K562 (cell line): ENCODE results near the gene ZBTB44. TPM values are rescaled to one million over a fixed set of nuclear protein-coding genes. Genes with fewer than 3 reads are reported as not detected.

Experiments
- ATAC-seq: fragments of 200-7000 bp; cut with Tn5 transposase; 3 replicates; pipeline ENCODE4 v1.9.1; 2020; ENCODE audit warnings: moderate library complexity
- BruUV-seq: library from RNA; stranded (reverse); fragments of 400-500 nt; replicated peaks from 2 replicates; lab custom pipeline; 2021; lab: Mats Ljungman, UMichigan
- CTCF ChIA-PET: fragments of 300-600 bp; formaldehyde crosslinking; extraction: SDS; loops from one replicate; lab custom pipeline; 2021; ENCODE audit warnings: low intra/inter-chr PET ratio; lab: Yijun Ruan, JAX
- POLR2A ChIA-PET: fragments of 300-600, 350-650 bp; sonication (Branson Sonifier 250); formaldehyde crosslinking; extraction: SDS; loops from one replicate; lab custom pipeline; 2021; ENCODE audit warnings: antibody characterized with exemption, inconsistent platforms; lab: Yijun Ruan, JAX
- DNase-seq, 4 experiments: peaks; one replicate each; pipeline versions ENCODE4 v3.0.0 to v3.0.0-alpha.2; 2011 to 2018; ENCODE audit warnings: low spot score in 3 of 4, mixed read lengths in 3 of 4; ENCODE audit errors: extremely low read depth in 1 of 4
- FAIRE-seq: peaks from 2 replicates; lab custom pipeline; 2011; peaks lifted over from hg19 to GRCh38; lab: Jason Lieb, UNC
- H2AFZ ChIP-seq: 2 replicates; pipeline ENCODE4 v1.6.0; 2011; ENCODE audit warnings: low read depth, low read length, control low read depth, inconsistent platforms
- H3K27ac ChIP-seq: fragments of 200-600 bp; 3 replicates; pipeline ENCODE4 v1.8.0; 2011; ENCODE audit warnings: low read depth, mild to moderate bottlenecking, control low read depth, inconsistent platforms, low read length, moderate library complexity, mixed read lengths; ENCODE audit errors: extremely low read depth
- H3K27me3 ChIP-seq, 2 experiments: fragments of 300-600 bp in 1 of 2; 2 replicates in 1 of 2; 3 replicates in 1 of 2; pipeline versions ENCODE4 v1.6.0 to v1.8.0; 2011; ENCODE audit warnings: inconsistent platforms in 2 of 2, low read length in 2 of 2, mild to moderate bottlenecking in 1 of 2, mixed read lengths in 1 of 2, moderate library complexity in 1 of 2; ENCODE audit not compliant: control insufficient read depth in 2 of 2, insufficient read depth in 2 of 2
- H3K36me3 ChIP-seq: fragments of 300-600 bp; 3 replicates; pipeline ENCODE4 v1.8.0; 2011; ENCODE audit warnings: mild to moderate bottlenecking, low read length, inconsistent platforms; ENCODE audit not compliant: control insufficient read depth, insufficient read depth
- H3K4me1 ChIP-seq, 2 experiments: fragments of 200-600 bp in 1 of 2; replicated peaks in 1 of 2; 2 replicates in 1 of 2; 3 replicates in 1 of 2; pipeline versions ENCODE4 v1.5.1 to v1.8.0; 2011; ENCODE audit warnings: inconsistent platforms in 2 of 2, low read length in 2 of 2, mild to moderate bottlenecking in 1 of 2, mixed read lengths in 1 of 2, moderate library complexity in 1 of 2; ENCODE audit not compliant: control insufficient read depth in 2 of 2, insufficient read depth in 2 of 2
- H3K4me2 ChIP-seq: 2 replicates; pipeline ENCODE4 v1.6.1; 2011; ENCODE audit warnings: low read length, control low read depth, inconsistent platforms, mixed read lengths; ENCODE audit not compliant: insufficient read depth
- H3K4me3 ChIP-seq: fragments of 200-600 bp; sonication (generic), shearing (Covaris generic); 2 replicates; pipeline ENCODE4 v1.5.1; 2016; ENCODE audit warnings: control low read depth, inconsistent platforms
- H3K79me2 ChIP-seq: fragments of 200-600 bp; 3 replicates; pipeline ENCODE4 v1.8.0; 2011; ENCODE audit warnings: low read length, inconsistent platforms; ENCODE audit not compliant: control insufficient read depth, insufficient read depth
- H3K9ac ChIP-seq, 2 experiments: 2 replicates each; pipeline versions ENCODE4 v1.6.0 to v1.6.1; 2011; ENCODE audit warnings: low read depth in 2 of 2, low read length in 2 of 2, control low read depth in 1 of 2, inconsistent platforms in 1 of 2, mild to moderate bottlenecking in 1 of 2, mixed read lengths in 1 of 2; ENCODE audit not compliant: insufficient read depth in 1 of 2
- H3K9me1 ChIP-seq: one replicate; pipeline ENCODE4 v1.6.0; 2011; ENCODE audit warnings: inconsistent platforms, mild to moderate bottlenecking, low read length, moderate library complexity; ENCODE audit not compliant: control insufficient read depth, insufficient read depth
- H3K9me3 ChIP-seq: replicated peaks from 2 replicates; pipeline ENCODE4 v1.5.1; 2011; ENCODE audit warnings: low read depth, low read length, inconsistent platforms; ENCODE audit not compliant: control insufficient read depth, insufficient read depth
- H4K20me1 ChIP-seq: replicated peaks from 2 replicates; pipeline ENCODE4 v1.6.1; 2011; ENCODE audit warnings: low read length, inconsistent platforms, mixed read lengths; ENCODE audit not compliant: control insufficient read depth, insufficient read depth
- BACH1 ChIP-seq: fragments of 200-800 bp; sonication (Bioruptor generic); IDR thresholded peaks from 2 replicates; pipeline ENCODE4 v1.6.1; 2016; ENCODE audit warnings: missing genetic modification characterization, missing compliant biosample characterization
- CLOCK ChIP-seq: fragments of 250-450 bp; sonication (Bioruptor Pico); IDR thresholded peaks from 2 replicates; pipeline ENCODE4 v1.4.0; 2020; ENCODE audit warnings: mild to moderate bottlenecking, moderate library complexity, borderline replicate concordance
- DMBX1 ChIP-seq: fragments of 250-450 bp; sonication (Bioruptor Pico); IDR thresholded peaks from 2 replicates; pipeline ENCODE4 v1.8.0; 2022; ENCODE audit warnings: inconsistent platforms, mild to moderate bottlenecking, moderate library complexity, borderline replicate concordance
- EGR1 ChIP-seq: fragments of 450-650 bp; conservative IDR thresholded peaks from 2 replicates; pipeline ENCODE4 v1.6.1; 2017; ENCODE audit warnings: mild to moderate bottlenecking
- ESRRB ChIP-seq: fragments of 250-450 bp; sonication (Bioruptor Pico); IDR thresholded peaks from 2 replicates; pipeline ENCODE4 v1.5.0; 2020; ENCODE audit warnings: mild to moderate bottlenecking, moderate library complexity, borderline replicate concordance
- FOXO4 ChIP-seq: fragments of 450-650 bp; formaldehyde crosslinking; IDR thresholded peaks from 2 replicates; pipeline ENCODE4 v1.4.0; 2020; ENCODE audit warnings: mild to moderate bottlenecking, moderate library complexity
- FOXP4 ChIP-seq: sonication (generic); formaldehyde crosslinking; IDR thresholded peaks from 2 replicates; pipeline ENCODE4 v1.8.0; 2022; ENCODE audit warnings: mild to moderate bottlenecking, missing genetic modification reagents, borderline replicate concordance
- HMGXB4 ChIP-seq: sonication (generic); formaldehyde crosslinking; IDR thresholded peaks from 2 replicates; pipeline ENCODE4 v1.8.1; 2023; ENCODE audit warnings: mild to moderate bottlenecking, missing genetic modification reagents
- RBFOX2 ChIP-seq: fragments of 200-400 bp; formaldehyde crosslinking; IDR thresholded peaks from 2 replicates; pipeline ENCODE4 v1.6.1; 2017; ENCODE audit warnings: low read depth, mild to moderate bottlenecking, low read length, moderate library complexity
- RBM39 ChIP-seq: fragments of 200-400 bp; formaldehyde crosslinking; optimal IDR thresholded peaks from 2 replicates; pipeline ENCODE3; 2018; ENCODE audit warnings: low read depth, low read length
- SIRT6 ChIP-seq: IDR thresholded peaks from one replicate; pipeline ENCODE4 v1.6.1; 2012; ENCODE audit warnings: low read depth, mild to moderate bottlenecking, control low read depth, inconsistent platforms, low read length, moderate library complexity
- TRIM28 ChIP-seq: fragments of 450-650 bp; IDR thresholded peaks from 2 replicates; pipeline ENCODE4 v1.6.1; 2017
- ZFP1 ChIP-seq: fragments of 450-650 bp; formaldehyde crosslinking; IDR thresholded peaks from 2 replicates; pipeline ENCODE4 v1.4.0; 2020; ENCODE audit warnings: mild to moderate bottlenecking, mixed read lengths
- WGBS: fragments of 100-300 bp; shearing (Covaris generic); methylation state at CpG from one replicate; pipeline ENCODE4 v1.1.6; 2016; ENCODE audit warnings: low coverage, mixed read lengths; ENCODE audit not compliant: insufficient coverage; ENCODE audit errors: missing lambda C conversion rate; 5-methylcytosine and 5-hydroxymethylcytosine counted together
- in situ Hi-C: fragments of 300-500 bp; cut with MboI; formaldehyde crosslinking; loops from 4 replicates; pipeline ENCODE4 v1.15.0; 2018; ENCODE audit warnings: inconsistent platforms, mixed read lengths
- intact Hi-C: fragments of 100-400 bp; cut with micrococcal nuclease; formaldehyde crosslinking; loops from 2 replicates; pipeline ENCODE4 v1.14.2; 2022
- polyA plus RNA-seq, 8 experiments: library from polyadenylated mRNA; depleted of rRNA in 4 of 8; stranded (reverse) in 5 of 8; unstranded in 3 of 8; fragments of >200 nt; fragmentation: Nextera tagmentation in 2 of 8; fragmentation: Illumina TruSeq in 1 of 8; extraction: Ambion mirVana in 2 of 8; extraction: Trizol in 1 of 8; gene quantifications; 2 replicates each; pipeline versions ENCODE4 v1.2.1 to v1.2.3, GENCODE V29; 2011 to 2014; ENCODE audit warnings: inconsistent platforms in 1 of 8, missing spikeins in 1 of 8
- total RNA-seq, 7 experiments: library from RNA; depleted of rRNA in 6 of 7; stranded (reverse); fragments of >200 nt in 6 of 7; fragmentation: Illumina TruSeq in 2 of 7; extraction: Trizol in 2 of 7; gene quantifications; 2 replicates each; pipeline versions ENCODE4 v1.2.1 to v1.2.3, GENCODE V29; 2011 to 2021; ENCODE audit warnings: low replicate concordance in 1 of 7

ZBTB44 gene
- total and polyA plus RNA-seq, 9 of the 15 experiments (the other 6 are each of a cell fraction or from before 2014, with no cell fraction given), result 4.7 to 27.1 (median 17.3) TPM

GRCh38 chr11:130246738-130247137, 68.0 kb downstream of the ZBTB44 start:
- Histone ChIP-seq H3K4me2 (no peak overlapping the region), H3K4me3 (no peak overlapping the region), H2AFZ (no peak overlapping the region), H3K9ac (no peak overlapping the region), H4K20me1 (no peaks in the 10 kb centered on the region), H3K36me3 (peaks cover 3% of the 10 kb centered on the region; the same call in 1 of the 3 replicates), H3K4me1 (no peaks in the 10 kb centered on the region), H3K27ac (no peak overlapping the region), H3K79me2 (no peaks in the 10 kb centered on the region; the same call in 2 of the 3 replicates), H3K27me3 (no peaks in the 10 kb centered on the region), H3K9me3 (no peaks in the 10 kb centered on the region), H3K9me1 (no peaks in the 10 kb centered on the region)
- intact Hi-C loops, result no loop called here
- ChIA-PET CTCF (no interaction called here), POLR2A (no interaction called here)
- DNase-seq, result no peak
- FAIRE-seq, result no peak
- TF ChIP-seq RBM39, result no peak
- no peak for TF ChIP-seq FOXP4 (CRISPR knock-in tag)
- no peak for TF ChIP-seq RBFOX2
- no peak for TF ChIP-seq FOXO4 (CRISPR knock-in tag)
- TF ChIP-seq ZFP1 (CRISPR knock-in tag), result no peak
- TF ChIP-seq ESRRB (CRISPR knock-in tag), result no peak
- no peak for TF ChIP-seq EGR1
- TF ChIP-seq CLOCK, result no peak
- TF ChIP-seq DMBX1 (CRISPR knock-in tag), result no peak
- TF ChIP-seq SIRT6, result no peak
- no peak for TF ChIP-seq TRIM28
- no peak for TF ChIP-seq BACH1 (tag)
- no peak for TF ChIP-seq HMGXB4 (CRISPR knock-in tag)
- 93% methylated on average over 3 of the region's 3 CpGs for whole genome bisulfite sequencing
- BruUV-seq, result no TSS peak
- in situ Hi-C loops, result no loop called here
- no peak for ATAC-seq
